ENCODE data around the gene BCL6. TPM values are rescaled to one million over a fixed set of nuclear protein-coding genes. Genes with fewer than 3 reads are reported as not detected.
A peak's percentile ranks its signal among the peaks of the same experiment; 100 is the strongest.

Gene BCL6
- total and polyA plus RNA-seq, 8 donors, result 12.6 to 160 (median 16.3) TPM

DNA sequence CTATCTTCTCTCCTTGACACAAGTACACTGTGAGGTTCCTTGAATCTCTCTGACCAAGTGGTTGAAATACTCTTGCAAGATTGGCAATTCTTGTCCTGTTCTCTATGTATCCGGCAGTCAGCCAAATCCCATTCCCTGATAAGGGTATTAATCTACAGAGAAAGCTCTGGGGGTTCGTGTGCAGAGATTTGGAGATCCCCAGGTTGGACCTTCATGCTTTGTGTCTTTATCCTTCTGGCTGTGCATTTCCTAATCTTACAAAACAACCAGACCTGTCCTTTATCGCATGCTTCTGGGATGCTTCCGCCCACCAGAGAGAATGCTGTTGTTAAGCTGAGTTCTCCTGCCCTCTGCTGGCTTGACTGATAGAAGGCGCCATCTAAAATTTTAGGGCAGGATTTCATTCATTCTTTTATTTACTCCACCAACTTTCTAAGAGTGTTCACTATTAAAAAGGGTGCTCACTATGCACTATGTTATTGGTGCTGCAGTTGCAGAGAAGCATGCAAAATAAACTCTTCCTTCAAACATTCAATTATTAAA lies 66.5 kb downstream of the BCL6 start:
- Histone ChIP-seq H3K4me1 (no peaks in the 10 kb centered on the region), H3K36me3 (no peaks in the 10 kb centered on the region), H3K27me3 (peaks cover 0 to 22% of the 10 kb centered on the region in 2 donors), H3K9me3 (no peaks in the 10 kb centered on the region), H3K27ac (no peak overlapping the region), H3K4me3 (no peak overlapping the region)
- intact Hi-C loops (cut with DNase I), result loop anchor here in 1 of 2 donors (5.0 to 10.0 kb wide), 3 partner anchors 66 to 454 kb away; no protein-coding TSS in a partner anchor
- DNase-seq (peak in 1 of 4 donors; percentile 22), ATAC-seq (peak; percentile 92)
- TF ChIP-seq, protein P1, sequence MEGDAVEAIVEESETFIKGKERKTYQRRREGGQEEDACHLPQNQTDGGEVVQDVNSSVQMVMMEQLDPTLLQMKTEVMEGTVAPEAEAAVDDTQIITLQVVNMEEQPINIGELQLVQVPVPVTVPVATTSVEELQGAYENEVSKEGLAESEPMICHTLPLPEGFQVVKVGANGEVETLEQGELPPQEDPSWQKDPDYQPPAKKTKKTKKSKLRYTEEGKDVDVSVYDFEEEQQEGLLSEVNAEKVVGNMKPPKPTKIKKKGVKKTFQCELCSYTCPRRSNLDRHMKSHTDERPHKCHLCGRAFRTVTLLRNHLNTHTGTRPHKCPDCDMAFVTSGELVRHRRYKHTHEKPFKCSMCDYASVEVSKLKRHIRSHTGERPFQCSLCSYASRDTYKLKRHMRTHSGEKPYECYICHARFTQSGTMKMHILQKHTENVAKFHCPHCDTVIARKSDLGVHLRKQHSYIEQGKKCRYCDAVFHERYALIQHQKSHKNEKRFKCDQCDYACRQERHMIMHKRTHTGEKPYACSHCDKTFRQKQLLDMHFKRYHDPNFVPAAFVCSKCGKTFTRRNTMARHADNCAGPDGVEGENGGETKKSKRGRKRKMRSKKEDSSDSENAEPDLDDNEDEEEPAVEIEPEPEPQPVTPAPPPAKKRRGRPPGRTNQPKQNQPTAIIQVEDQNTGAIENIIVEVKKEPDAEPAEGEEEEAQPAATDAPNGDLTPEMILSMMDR (IDR thresholded peaks at IDR 0.05), result peak in 1 of 2 donors; percentile 53

DNA sequence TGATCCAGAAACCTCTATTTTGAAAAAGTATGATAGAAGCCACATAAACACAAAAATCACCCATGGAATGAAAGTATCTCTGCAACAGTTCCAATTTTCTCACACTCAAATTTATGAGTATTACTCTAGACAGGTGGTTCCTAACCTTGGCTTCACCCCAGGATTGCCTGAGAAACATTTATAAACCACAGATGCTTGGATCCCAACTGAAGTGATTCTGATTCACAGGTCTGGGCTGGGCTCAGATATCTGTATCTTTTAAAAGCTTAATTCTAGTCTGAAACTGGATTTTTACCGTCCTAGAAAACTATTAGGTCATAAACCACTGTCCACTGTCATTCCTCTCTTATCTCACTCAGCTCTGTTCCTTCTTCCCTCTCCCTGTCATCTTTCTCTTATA lies 67.7 kb downstream of the BCL6 start:
- no peak overlapping the region for H3K27ac ChIP-seq
- H3K4me3 ChIP-seq, result no peak overlapping the region
- intact Hi-C loops (cut with DNase I), result loop anchor here in 1 of 2 donors (5.0 to 10.0 kb wide), 3 partner anchors 65 to 453 kb away; no protein-coding TSS in a partner anchor
- H3K9me3 ChIP-seq, result no peaks in the 10 kb centered on the region
- DNase-seq (no peak), ATAC-seq (no peak)
- no peaks in the 10 kb centered on the region for H3K4me1 ChIP-seq
- no peaks in the 10 kb centered on the region for H3K36me3 ChIP-seq
- TF ChIP-seq, protein P1 (IDR thresholded peaks at IDR 0.05), result no peak
- H3K27me3 ChIP-seq, result peaks cover 0 to 34% of the 10 kb centered on the region in 2 donors

DNA sequence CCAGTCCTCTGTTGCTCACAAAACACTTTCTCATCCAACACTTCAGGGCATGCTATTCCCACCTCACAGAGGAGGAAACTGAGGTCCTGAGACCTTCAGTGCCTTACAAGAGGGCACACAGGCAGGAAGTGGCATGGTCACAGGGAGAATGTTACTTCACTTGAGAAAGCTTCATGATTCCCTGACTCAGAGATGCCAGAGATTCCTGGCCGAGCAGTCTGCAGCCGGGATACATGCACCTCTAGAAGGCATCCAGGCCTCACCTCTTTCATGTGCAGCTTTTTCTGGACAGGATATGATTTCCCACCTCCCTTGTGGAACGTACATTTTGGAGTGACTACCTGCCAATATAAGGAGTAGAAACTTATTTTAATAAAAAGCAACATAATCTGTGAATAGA lies 72.3 kb downstream of the BCL6 start:
- TF ChIP-seq, protein P1 (IDR thresholded peaks at IDR 0.05), result no peak
- no peak overlapping the region for H3K4me3 ChIP-seq
- H3K27me3 ChIP-seq, result peaks cover 18 to 75% of the 10 kb centered on the region in 2 donors
- H3K27ac ChIP-seq, result no peak overlapping the region
- ATAC-seq, result no peak
- H3K4me1 ChIP-seq, result no peaks in the 10 kb centered on the region
- intact Hi-C loops (cut with DNase I), result loop anchor here in 1 of 2 donors (10.0 kb wide), 1 partner anchor 448 kb away; no protein-coding TSS in a partner anchor
- no peaks in the 10 kb centered on the region for H3K36me3 ChIP-seq
- DNase-seq, result no peak
- no peaks in the 10 kb centered on the region for H3K9me3 ChIP-seq

Other genes with a start within 250 kb of the BCL6 start
- not detected for gene SST, start 75.1 kb downstream of the BCL6 start, total RNA-seq
- 1 to 10 TPM in 2 of 6 donors, under 1 TPM in 4; 0.46 to 2.1 (median 0.65) TPM for gene SST, start 75.1 kb downstream of the BCL6 start, polyA plus RNA-seq (ENCODE audit: insufficient read length in 6 of 6)
- not detected for gene RTP2, start 42.9 kb downstream of the BCL6 start, total RNA-seq
- not detected for gene RTP2, start 42.9 kb downstream of the BCL6 start, polyA plus RNA-seq (ENCODE audit: insufficient read length in 6 of 6)